Cerebellar cortex (tissue), 1 donor: ENCODE data around the gene CCNYL1.
"Not testable (repeated sequence)": the region's sequence is repeated elsewhere in the genome, so short reads cannot be mapped to it uniquely, and the experiment has no call there.

ENCODE experiments used
- DNase-seq: peaks from one replicate; pipeline ENCODE4 v3.0.0-alpha.2; 2015; ENCODE audit warnings: low spot score

CCNYL1 gene

DNA sequence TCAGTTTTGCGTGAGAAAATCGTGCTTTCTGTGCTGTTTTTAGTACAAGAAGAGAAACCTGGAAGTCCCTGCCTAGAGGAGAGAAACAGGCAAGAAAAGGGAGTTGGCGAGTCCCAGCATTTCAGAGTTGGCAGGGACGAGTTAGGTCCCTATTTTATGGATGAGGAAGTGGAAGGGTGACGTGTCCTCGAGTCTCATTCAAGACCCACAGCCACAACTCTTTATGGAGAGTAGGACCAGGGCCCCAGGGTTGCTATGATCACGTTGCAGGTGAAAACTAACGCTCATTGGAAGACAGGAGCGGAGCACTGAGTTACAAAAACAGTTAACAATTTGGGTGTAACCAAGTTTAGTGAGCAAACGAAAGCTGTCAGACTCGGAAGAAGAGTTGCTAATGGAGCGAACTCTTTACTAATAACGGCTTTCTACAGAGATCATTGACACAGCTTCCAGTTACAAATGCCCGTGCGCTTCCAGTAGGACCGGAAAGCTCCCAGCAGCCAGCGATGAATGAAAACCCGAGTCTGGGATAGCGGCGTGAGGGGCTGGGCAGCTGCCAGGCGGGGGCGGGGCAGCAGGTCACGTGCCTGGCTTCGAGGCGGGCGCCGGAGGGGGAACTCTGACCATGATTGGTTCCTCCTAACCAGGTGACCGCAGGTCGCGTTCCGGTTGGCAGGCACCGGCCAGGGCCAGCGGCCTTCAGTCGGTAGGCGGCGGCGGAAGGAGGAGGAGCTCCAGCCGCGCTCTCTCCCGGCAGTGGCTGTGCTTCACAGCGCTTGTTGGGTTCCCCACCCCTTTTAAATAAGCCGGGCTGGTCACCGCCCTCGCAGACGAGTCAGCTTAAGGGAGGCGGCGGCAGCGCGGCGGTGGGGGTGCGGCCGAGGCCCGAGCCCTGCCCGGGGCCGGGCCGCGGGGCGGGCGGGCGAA is at the start of gene CCNYL1:
Gene CCNYL1, plus strand, starts transcription at position 827 of the 927 bp plus-strand sequence. CDS start 257 bp downstream, outside the sequence.
- peak; percentile 98 for DNase-seq

GRCh38 chr2:207662203-207662602 is 49.2 kb upstream of the CCNYL1 start:
- no peak for DNase-seq

DNA sequence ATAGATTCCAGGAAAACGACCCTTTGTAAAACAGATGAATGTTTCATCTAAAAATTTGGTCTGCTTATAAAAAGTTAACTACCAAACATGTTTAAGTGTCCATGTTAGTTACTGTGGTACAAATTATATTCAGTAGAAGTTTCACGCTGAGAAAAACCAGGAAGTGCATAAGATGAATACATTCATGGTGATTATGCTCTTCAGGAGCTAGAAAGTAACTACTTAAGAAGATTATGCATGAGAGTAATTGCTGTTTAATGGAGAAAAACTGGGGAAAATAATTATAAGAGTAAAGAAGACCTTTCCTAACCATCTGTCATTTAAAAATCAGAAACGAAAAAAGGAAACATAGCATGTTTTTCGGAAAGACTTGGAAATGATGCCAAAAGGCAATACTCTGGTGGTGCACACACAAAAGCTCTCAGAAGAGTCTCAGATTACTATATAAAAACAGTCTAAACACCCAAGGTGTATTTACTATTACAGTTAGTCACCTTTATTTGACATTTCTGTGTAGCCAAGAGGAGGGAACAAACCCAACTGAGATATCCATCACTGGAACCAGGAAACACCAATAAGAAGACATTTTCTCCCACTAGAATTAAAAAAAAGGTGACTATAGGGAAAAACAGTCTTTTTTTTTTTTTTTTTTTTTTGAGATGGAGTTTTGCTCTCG is 47.4 kb upstream of the CCNYL1 start:
- DNase-seq = no peak

DNA sequence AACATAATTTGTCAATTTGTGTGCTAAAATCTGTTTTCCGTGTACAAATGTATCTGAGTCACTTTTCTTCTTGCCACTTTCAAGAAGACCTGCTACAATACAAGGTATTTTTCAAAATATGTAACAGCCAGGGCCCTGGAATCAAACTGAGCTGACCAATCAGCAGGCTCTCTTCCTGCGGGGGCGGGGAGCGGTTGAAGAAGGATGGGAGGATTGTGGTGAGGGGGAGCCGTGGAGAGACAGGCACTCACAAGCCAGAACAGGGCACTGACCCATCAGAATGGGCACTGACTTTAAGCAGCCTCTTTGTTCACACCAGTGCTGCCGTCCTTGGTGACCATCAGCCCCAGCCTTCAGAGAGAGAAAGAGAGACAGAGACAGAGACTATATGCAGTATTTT is 40.6 kb upstream of the CCNYL1 start:
- no peak for DNase-seq

GRCh38 chr2:207673431-207673830 is 38.0 kb upstream of the CCNYL1 start:
- no peak for DNase-seq

GRCh38 chr2:207674266-207674774 is 37.1 kb upstream of the CCNYL1 start:
- DNase-seq = no peak

- DNase-seq = peak; percentile 28
Measured at GRCh38 chr2:207674826-207675225, 36.6 kb upstream of the CCNYL1 start.

DNA sequence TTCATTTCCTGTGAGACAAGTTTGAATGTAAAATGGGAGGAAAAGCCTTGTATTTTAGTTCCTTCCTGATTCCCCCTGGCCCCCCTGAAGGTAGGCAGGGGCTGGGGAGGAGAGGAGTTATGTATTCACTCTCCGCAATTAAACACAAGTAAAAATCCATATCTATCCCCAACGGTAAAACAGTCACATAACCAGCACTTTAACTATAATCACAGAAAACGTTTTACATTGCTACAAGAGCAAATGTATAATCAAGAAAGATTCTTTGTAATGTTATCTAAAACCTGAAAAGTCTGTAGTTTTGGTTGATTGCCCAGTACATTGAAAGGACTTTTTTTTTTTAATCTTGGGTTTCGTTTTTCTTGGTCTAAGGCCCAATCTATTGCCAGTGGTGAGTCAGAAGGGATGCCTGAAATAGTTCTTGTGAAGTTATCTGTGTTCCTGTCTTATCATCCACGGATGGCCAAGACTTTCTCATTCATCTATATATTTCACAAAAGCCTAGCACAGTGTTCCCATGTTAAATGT is 34.5 kb upstream of the CCNYL1 start:
- no peak for DNase-seq

DNA sequence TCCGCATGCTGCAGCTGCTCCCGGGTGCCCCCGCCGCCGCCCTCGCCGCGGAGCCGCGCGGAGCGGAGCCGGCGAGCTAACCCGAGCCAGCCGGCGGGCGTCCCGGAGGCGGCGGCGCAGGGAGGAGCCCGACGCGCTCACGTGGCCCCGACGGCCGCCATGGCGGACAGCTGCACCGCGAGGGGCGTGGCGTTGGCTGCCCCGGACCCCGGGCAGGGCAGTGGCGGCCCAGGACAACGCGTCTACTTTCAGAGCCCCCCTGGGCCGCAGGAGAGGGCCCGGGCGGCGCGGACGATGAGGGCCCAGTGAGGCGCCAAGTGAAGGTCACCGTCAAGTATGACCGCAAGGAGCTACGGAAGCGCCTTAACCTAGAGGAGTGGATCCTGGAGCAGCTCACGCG is 30.0 kb upstream of the CCNYL1 start:
- DNase-seq = no peak

GRCh38 chr2:207682557-207682956 is 28.9 kb upstream of the CCNYL1 start:
- DNase-seq = no peak

DNA sequence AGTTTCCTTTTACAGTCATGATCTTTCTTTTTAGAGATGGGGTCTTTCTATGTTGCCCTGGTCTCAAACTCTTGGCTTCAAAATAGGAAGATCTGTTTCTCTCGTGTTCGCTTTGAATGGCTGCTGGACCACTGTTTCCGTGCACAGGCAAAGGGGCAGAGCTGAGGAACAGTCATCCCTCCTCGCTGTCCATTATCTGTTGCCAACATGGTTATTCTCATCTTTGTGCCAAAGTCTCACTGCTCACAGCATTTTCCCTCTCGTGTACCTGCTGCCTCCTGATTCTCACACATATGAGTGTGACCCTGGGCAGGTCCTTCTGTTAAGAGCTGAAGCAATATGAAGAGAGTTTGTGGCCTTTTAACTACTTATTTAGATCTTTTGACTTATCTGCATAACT is 28.0 kb upstream of the CCNYL1 start:
- DNase-seq = no peak

GRCh38 chr2:207683879-207684627 is 27.4 kb upstream of the CCNYL1 start:
- no peak for DNase-seq

GRCh38 chr2:207686812-207687211 is 24.6 kb upstream of the CCNYL1 start:
- DNase-seq = no peak

DNA sequence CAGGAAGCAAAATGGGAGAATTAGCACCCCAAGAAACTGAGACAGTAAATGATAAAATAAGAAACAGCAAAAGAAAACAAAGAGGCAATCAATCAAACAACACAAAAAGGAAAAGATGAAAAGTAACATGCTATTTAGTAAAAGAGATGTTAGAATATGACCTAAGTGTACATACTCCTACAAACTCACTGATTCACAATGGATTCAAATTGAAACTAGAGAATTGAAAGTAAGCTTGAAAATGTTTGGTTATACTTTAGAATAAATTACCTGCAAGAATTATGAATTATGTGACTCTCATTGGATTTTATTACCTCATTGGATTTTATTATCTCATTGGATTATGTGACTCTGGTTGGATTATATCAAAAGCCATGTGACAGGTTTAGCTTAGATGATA is 22.8 kb upstream of the CCNYL1 start:
- DNase-seq = no peak

DNA sequence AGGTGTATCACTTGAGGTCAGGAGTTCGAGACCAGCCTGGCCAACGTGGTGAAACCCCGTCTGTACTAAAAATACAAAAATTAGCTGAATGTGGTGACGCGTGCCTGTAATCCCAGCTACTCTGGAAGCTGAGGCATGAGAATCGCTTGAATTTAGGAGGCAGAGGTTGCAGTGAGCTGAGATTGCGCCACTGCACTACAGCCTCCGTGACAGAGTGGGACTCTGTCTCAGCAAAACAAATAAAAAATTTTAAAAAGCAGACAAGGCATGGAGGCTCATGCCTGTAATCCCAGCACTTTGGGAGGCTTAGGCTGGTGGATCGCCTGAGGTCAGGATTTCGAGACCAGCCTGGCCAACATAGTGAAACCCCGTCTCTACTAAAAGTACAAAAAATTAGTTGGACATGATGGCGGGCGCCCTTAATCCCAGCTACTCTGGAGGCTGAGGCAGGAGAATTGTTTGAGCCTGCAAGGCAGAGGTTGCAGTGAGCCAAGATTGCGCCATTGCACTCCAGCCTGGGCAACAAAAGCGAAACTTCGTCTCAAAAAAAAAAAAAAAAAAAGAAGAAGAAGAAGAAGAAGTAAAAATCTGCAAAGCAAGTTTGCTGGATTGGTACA is 20.5 kb upstream of the CCNYL1 start:
- DNase-seq = not testable (repeated sequence)

- DNase-seq = peak; percentile 37
Measured at GRCh38 chr2:207692206-207693065, 19.0 kb upstream of the CCNYL1 start.

GRCh38 chr2:207693641-207694249 is 17.7 kb upstream of the CCNYL1 start:
- DNase-seq = no peak

GRCh38 chr2:207694811-207695281 is 16.6 kb upstream of the CCNYL1 start:
- no peak for DNase-seq

DNA sequence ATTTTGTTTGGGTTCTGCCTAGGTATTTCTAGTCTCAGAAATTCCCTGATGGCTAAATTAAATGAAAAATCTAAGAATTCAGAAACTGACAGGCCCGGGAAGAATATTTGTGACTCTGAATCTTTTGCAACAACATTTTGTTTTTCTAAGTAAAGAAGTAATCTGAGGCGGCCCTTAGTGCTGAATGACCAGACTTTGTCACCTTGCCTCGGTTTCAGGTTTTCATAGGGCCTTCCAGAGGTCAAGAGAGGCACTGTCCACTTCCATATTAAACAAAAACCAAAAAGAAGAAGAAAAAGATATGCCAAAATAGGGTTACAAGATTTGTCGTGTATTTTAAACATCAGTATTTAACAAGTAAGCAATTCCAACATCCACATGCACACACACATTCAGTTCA is 16.1 kb upstream of the CCNYL1 start:
- no peak for DNase-seq

- not testable (repeated sequence) for DNase-seq
Measured at GRCh38 chr2:207696911-207697310, 14.5 kb upstream of the CCNYL1 start.
